WTC11 (cell line): ENCODE data around the gene SETX.

Experiments
- CREB1 ChIP-seq: sonication (generic); formaldehyde crosslinking; IDR thresholded peaks from 2 replicates; pipeline ENCODE4 v1.8.0; 2023; ENCODE audit warnings: mild to moderate bottlenecking, missing genetic modification reagents
- CTCF ChIP-seq: fragments of 200-600 bp; IDR thresholded peaks from 2 replicates; pipeline ENCODE4 v1.8.0; 2022; ENCODE audit warnings: antibody characterized with exemption
- FOXJ3 ChIP-seq: sonication (generic); formaldehyde crosslinking; IDR thresholded peaks from 2 replicates; pipeline ENCODE4 v1.9.0; 2021; ENCODE audit warnings: missing genetic modification reagents, mild to moderate bottlenecking, borderline replicate concordance
- NR2C2 ChIP-seq: sonication (generic); formaldehyde crosslinking; IDR thresholded peaks from 2 replicates; pipeline ENCODE4 v1.8.0; 2022; ENCODE audit warnings: mild to moderate bottlenecking, missing genetic modification reagents
- PRDM15 ChIP-seq: sonication (generic); formaldehyde crosslinking; IDR thresholded peaks from 2 replicates; pipeline ENCODE4 v1.8.0; 2022; ENCODE audit warnings: missing genetic modification reagents
- RORB ChIP-seq: fragments of 250-450 bp; sonication (Bioruptor Pico); IDR thresholded peaks from 2 replicates; pipeline ENCODE4 v1.9.0; 2021; ENCODE audit warnings: mild to moderate bottlenecking
- TCF7 ChIP-seq: sonication (generic); formaldehyde crosslinking; IDR thresholded peaks from 2 replicates; pipeline ENCODE4 v1.8.0; 2022; ENCODE audit warnings: mild to moderate bottlenecking, low read depth, missing genetic modification reagents, moderate library complexity
- ZNF121 ChIP-seq: sonication (generic); formaldehyde crosslinking; IDR thresholded peaks from 2 replicates; pipeline ENCODE4 v1.8.0; 2023; ENCODE audit warnings: missing genetic modification reagents
- ZNF263 ChIP-seq: sonication (generic); formaldehyde crosslinking; IDR thresholded peaks from 2 replicates; pipeline ENCODE4 v1.8.1; 2022; ENCODE audit warnings: low read depth, mild to moderate bottlenecking, moderate library complexity, missing genetic modification reagents

- TF ChIP-seq NR2C2 (CRISPR knock-in tag) (no peak), CTCF (no peak), CREB1 (CRISPR knock-in tag) (no peak), ZNF263 (CRISPR knock-in tag) (no peak), FOXJ3 (CRISPR knock-in tag) (no peak), TCF7 (CRISPR knock-in tag) (no peak), ZNF121 (CRISPR knock-in tag) (no peak), PRDM15 (CRISPR knock-in tag) (no peak), RORB (CRISPR knock-in tag) (no peak)
Observed at GRCh38 chr9:132231019-132231701, 123.6 kb downstream of the SETX start.
